Kidney glomerular epithelial cell (primary cell): ENCODE results near the gene TMEM120A.

Experiments used
- DNase-seq: peaks from one replicate; lab custom pipeline; 2025; lab: John Stamatoyannopoulos, UW

TMEM120A gene

GRCh38 chr7:75995052-75995471 is 667 bp upstream of the TMEM120A start:
- DNase-seq: no peak

GRCh38 chr7:75993689-75994387 is 557 bp downstream of the TMEM120A start:
- DNase-seq: no peak

GRCh38 chr7:75992083-75992755 is 2.2 kb downstream of the TMEM120A start:
- no peak for DNase-seq

DNA sequence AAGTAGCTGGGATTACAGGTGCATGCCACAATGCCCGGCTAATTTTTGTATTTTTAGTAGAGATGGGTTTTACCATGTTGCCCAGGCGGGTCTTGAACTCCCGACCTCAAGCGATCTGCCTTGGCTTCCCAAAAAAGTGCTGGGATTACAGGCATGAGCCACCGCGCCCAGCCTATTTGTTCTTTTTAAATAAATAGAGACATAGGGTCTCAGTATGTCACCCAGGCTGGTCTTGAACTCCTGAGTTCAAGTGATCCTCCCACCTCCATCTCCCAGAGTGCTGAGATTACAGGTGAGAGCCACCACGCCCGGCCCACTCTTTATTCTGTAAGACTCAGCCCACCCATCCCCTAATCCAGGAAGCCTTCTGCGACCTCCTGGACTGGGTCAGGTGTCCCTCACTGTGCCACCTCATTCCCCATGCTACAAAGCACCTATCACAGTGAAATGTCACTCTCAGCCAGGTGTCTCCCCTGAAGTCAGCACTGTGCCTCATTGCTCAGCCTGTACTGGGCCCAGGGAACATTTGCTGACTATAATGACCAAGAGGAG is 2.8 kb downstream of the TMEM120A start:
- DNase-seq: no peak

GRCh38 chr7:75989500-75990388 is 4.7 kb downstream of the TMEM120A start:
- DNase-seq: no peak

DNA sequence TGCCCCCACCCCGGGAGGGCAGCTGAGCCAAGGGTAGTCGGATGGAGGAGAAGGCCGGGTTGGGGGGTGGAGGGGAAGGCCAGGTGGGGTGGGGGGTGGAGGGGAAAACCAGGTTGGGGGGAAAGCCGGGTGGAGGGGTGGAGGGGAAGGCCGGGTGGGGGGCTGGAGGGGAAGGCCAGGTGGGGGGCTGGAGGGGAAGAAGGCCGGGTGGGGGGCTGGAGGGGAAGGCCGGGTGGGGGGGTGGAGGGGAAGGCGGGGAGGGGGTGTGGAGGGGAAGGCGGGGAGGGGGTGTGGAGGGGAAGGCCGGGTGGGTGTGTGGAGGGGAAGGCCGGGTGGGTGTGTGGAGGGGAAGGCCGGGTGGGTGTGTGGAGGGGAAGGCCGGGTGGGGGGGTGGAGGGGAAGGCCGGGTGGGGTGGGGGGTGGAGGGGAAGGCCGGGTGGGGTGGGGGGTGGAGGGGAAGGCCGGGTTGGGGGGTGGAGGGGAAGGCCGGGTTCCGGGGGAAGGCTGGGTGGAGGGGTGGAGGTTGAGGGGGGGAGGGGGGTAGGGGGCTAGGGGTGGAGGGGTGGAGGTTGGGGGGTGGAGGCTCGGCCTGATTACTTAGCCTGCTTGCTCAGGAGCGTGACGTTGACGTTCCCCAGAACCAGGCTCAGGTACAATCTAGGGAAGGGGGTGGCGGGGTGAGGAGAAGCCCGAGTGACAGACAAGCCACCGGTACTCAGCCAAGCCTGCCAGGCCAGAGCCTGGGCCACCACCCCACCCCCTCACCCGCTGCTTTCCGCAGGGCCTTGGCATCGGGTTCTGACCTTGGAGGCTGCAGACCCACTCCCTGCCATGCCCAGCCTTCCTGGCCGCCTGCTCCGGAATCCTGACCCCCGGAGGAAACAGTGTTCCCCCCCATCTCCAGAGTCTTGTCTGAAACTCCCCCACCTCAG is 5.6 kb downstream of the TMEM120A start:
- no peak for DNase-seq

- no peak for DNase-seq
These were observed 6.4 kb downstream of the TMEM120A start for GRCh38 chr7:75987805-75988567.

GRCh38 chr7:75987026-75987804 is 7.2 kb downstream of the TMEM120A start:
- DNase-seq: no peak

- no peak for DNase-seq
These were observed 8.1 kb downstream of the TMEM120A start for GRCh38 chr7:75986147-75986781.

DNA sequence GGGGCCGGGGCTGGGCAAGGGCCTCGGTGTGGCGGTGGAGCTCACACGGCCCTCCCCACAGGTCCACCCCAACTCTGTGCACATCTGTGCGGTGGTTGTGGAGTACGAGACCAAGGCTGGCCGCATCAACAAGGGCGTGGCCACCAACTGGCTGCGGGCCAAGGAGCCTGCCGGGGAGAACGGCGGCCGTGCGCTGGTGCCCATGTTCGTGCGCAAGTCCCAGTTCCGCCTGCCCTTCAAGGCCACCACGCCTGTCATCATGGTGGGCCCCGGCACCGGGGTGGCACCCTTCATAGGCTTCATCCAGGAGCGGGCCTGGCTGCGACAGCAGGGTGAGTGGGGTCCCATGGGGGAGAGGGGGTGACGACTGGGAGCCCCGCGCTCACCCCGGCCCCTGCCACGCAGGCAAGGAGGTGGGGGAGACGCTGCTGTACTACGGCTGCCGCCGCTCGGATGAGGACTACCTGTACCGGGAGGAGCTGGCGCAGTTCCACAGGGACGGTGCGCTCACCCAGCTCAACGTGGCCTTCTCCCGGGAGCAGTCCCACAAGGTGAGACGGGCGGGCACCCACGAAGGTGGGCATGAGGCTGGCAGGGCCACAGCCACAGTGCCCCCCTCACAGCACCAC is 8.8 kb downstream of the TMEM120A start:
- DNase-seq: no peak

- no peak for DNase-seq
These were observed 9.3 kb downstream of the TMEM120A start for GRCh38 chr7:75985009-75985517.

DNA sequence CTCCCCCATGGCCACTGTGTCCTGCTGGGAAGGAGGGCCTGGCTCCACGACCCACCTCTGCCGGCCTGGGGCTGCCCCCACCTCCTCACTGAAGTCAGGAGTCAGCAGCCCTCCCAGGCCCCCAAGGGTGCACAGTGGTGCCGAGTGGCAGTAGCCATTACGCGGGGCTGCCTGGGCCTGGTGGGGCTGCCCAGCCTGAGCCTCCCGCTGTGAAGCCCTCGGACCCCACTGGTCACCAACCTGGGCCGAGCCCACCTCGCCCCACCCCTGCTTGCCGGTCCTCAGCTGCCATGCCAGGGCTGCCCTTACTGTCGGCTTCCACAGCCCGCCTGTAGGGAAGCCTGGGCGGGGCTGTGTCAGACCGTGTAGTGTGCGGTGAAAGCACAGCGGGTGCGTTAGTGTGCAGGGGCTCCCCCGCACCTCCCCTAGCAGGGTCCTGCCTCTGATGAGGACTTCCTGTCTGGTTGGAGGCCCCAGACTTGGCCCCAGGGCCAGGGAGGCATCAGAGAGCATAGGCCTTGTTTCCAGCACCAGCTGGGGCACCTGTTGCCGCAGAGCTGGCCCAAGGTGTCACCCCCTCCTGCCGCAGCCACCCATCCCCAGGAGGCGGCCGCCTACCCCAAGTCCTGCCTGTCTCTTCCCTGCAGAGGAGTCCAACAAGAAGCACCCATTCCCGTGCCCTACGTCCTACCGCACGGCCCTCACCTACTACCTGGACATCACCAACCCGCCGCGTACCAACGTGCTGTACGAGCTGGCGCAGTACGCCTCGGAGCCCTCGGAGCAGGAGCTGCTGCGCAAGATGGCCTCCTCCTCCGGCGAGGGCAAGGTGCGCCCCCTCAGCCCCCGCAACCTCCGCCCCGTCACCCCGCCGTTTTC is 10.0 kb downstream of the TMEM120A start:
- DNase-seq: no peak

DNA sequence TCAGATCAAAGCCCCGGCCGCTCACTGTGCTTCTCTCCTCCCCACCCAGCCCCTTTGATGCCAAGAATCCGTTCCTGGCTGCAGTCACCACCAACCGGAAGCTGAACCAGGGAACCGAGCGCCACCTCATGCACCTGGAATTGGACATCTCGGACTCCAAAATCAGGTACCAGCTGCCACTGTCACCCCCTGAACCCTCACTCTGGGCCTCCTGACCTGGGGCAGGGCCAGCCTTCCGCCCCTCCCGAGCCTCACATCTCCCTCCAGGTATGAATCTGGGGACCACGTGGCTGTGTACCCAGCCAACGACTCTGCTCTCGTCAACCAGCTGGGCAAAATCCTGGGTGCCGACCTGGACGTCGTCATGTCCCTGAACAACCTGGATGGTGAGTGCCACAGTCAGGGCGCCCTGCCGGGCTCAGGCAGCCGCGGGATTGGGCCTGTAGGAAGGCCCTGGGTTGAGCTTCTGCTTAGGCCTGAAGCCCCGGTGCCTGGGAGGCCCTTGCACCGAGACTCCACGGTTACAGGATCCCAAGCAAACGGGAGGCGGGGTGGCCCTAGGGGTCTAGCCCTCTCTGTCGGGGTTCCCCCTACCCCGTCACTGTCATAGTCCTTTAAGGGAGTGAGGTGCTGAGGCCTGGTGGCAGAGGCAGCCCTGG is 10.8 kb downstream of the TMEM120A start:
- DNase-seq: no peak

DNA sequence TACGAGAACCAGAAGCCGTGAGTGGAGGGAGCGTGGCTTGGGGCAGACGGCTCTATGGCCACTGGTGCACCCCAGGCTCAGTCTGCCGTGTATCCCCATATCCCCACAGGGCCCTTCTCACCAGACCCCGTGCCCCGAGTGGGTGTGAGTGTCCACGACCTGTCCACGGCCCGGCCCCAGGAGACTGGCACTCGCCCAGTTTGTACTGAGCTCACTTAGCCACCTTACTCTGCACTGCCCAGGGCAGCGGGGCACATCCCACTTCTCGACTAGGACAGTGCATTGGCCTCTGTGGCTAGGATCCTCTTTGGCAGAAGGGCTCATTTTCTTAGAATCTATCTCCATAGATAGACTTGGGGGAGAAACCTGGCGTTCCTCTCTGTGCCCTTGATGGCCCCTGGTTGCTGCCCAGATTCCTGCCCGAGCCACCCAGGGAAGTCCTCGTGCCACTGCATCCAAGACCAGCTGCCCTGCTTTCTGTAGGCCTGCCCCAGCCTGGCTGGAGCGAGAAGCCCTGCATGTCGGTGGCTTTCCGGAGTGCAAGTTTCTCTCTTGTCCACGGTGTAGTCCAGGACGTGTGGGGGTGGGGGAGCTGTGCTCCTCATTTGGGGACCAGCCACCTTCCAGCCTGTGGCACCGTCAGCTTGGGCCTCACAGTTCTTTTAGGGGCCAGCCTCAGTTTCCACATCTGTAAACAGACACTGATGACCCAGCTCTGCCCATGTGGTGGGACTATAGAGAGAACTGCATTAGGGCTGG is 11.9 kb downstream of the TMEM120A start:
- DNase-seq: no peak

DNA sequence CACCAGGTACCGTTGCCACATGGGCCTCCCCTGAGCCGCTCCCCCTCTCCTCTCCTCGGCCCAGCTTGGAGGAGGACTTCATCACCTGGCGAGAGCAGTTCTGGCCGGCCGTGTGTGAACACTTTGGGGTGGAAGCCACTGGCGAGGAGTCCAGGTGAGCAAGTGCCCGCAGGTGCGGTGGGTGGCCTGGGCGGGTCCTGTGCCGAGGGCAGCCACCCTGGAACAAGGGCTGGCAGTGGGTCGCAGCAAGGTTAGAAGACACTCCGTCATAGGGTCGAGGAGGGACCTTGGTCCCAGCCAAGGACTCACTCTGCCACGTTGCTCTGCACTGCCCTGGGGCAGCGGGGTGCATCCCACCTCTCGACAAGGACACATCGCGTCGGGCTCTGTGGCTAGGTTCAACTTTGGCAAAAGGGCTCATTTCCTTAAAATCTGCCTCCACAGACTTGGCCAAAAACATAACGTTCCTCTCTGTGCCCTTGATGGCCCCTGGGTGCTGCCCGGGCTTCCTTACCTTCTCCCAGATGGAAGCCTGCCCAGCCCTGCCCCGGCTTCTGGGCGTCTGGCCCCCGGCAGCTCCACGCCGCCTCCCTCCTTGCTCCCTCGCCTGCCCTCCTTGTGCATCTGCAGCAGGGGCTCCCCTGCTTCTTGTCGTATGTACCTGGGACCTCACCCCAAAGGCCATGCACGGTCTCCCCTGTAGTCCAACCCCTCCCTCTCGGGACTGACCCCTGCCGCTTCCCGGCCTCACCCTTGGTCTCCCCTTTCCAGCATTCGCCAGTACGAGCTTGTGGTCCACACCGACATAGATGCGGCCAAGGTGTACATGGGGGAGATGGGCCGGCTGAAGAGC is 12.7 kb downstream of the TMEM120A start:
- no peak for DNase-seq

DNA sequence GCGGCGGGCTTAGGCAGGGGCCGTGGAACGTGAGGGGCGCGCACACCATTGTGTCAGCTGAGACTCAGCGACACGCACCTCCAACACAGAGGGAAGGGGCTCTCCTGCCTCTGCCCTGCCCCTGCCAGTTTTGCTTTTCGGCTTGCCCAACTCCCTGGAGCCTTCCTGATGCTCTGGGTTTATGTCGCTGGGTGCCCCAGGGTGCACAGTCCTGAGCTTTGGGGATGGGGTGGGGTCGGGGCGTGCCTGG is 13.3 kb downstream of the TMEM120A start:
- no peak for DNase-seq
